ENCODE measurements around the gene ANKDD1A.

Gene ANKDD1A

GRCh38 chr15:64930019-64930652 lies 18.4 kb downstream of the ANKDD1A start:
- no peaks in the 10 kb centered on the region for H3K9me3 ChIP-seq (ENCODE audit: severe bottlenecking)
- no peaks in the 10 kb centered on the region for H3K36me3 ChIP-seq
- no peaks in the 10 kb centered on the region for H3K27me3 ChIP-seq (ENCODE audit: insufficient read depth, low read depth, severe bottlenecking)
- no peak overlapping the region for H3K4me3 ChIP-seq (ENCODE audit: low read depth, low read length)
- no peak for DNase-seq
- no peak overlapping the region for H3K27ac ChIP-seq
- TF ChIP-seq, protein P1, sequence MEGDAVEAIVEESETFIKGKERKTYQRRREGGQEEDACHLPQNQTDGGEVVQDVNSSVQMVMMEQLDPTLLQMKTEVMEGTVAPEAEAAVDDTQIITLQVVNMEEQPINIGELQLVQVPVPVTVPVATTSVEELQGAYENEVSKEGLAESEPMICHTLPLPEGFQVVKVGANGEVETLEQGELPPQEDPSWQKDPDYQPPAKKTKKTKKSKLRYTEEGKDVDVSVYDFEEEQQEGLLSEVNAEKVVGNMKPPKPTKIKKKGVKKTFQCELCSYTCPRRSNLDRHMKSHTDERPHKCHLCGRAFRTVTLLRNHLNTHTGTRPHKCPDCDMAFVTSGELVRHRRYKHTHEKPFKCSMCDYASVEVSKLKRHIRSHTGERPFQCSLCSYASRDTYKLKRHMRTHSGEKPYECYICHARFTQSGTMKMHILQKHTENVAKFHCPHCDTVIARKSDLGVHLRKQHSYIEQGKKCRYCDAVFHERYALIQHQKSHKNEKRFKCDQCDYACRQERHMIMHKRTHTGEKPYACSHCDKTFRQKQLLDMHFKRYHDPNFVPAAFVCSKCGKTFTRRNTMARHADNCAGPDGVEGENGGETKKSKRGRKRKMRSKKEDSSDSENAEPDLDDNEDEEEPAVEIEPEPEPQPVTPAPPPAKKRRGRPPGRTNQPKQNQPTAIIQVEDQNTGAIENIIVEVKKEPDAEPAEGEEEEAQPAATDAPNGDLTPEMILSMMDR (IDR thresholded peaks at IDR 0.05; ENCODE audit: low read depth, low read length) = no peak

DNA sequence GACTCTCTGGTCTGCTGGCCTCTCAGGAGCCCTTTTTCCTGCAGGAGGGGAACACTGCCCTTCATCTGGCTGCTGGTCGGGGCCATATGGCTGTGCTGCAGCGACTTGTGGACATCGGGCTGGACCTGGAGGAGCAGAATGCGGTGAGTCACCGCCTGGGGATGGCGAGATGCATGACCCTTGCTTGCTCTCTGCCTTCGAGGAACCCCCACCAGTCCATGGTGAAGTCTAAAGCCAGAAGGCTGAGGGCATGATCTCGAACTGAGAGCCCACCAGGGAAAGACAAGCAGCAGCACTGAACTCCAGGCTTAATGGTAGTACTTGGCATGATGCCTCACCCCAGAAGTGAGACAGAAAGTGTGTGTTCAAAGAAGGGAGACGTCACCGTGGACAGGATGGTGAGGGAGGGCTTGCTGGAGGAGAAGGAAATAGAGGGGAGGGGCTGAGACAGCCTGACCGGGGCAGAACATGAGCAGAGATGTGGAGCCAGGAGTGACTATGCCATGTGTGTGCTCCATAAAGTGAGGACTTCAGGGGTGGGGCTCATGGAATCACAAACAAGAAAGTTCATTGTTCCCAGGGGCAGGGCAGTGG lies 19.2 kb downstream of the ANKDD1A start:
- Histone ChIP-seq H3K27ac (no peak overlapping the region), H3K4me3 (ENCODE audit: low read depth, low read length) (no peak overlapping the region), H3K36me3 (no peaks in the 10 kb centered on the region), H3K9me3 (ENCODE audit: severe bottlenecking) (no peaks in the 10 kb centered on the region), H3K27me3 (ENCODE audit: insufficient read depth, low read depth, severe bottlenecking) (no peaks in the 10 kb centered on the region)
- DNase-seq = no peak
- TF ChIP-seq, protein P1 (IDR thresholded peaks at IDR 0.05; ENCODE audit: low read depth, low read length) = no peak

GRCh38 chr15:64931381-64931780 lies 19.7 kb downstream of the ANKDD1A start:
- H3K9me3 ChIP-seq (ENCODE audit: severe bottlenecking) = no peaks in the 10 kb centered on the region
- no peaks in the 10 kb centered on the region for H3K27me3 ChIP-seq (ENCODE audit: insufficient read depth, low read depth, severe bottlenecking)
- no peak overlapping the region for H3K27ac ChIP-seq
- DNase-seq = no peak
- H3K36me3 ChIP-seq = no peaks in the 10 kb centered on the region
- no peak overlapping the region for H3K4me3 ChIP-seq (ENCODE audit: low read depth, low read length)
- TF ChIP-seq, protein P1 (IDR thresholded peaks at IDR 0.05; ENCODE audit: low read depth, low read length) = no peak

GRCh38 chr15:64934023-64934422 lies 22.3 kb downstream of the ANKDD1A start:
- Histone ChIP-seq H3K4me3 (ENCODE audit: low read depth, low read length) (no peak overlapping the region), H3K36me3 (no peaks in the 10 kb centered on the region), H3K27me3 (ENCODE audit: insufficient read depth, low read depth, severe bottlenecking) (no peaks in the 10 kb centered on the region), H3K27ac (no peak overlapping the region), H3K9me3 (ENCODE audit: severe bottlenecking) (no peaks in the 10 kb centered on the region)
- TF ChIP-seq, protein P1 (IDR thresholded peaks at IDR 0.05; ENCODE audit: low read depth, low read length) = no peak
- no peak for DNase-seq

GRCh38 chr15:64938192-64938591 lies 26.5 kb downstream of the ANKDD1A start:
- Histone ChIP-seq H3K36me3 (no peaks in the 10 kb centered on the region), H3K27ac (no peak overlapping the region), H3K4me3 (ENCODE audit: low read depth, low read length) (no peak overlapping the region), H3K9me3 (ENCODE audit: severe bottlenecking) (no peaks in the 10 kb centered on the region), H3K27me3 (ENCODE audit: insufficient read depth, low read depth, severe bottlenecking) (no peaks in the 10 kb centered on the region)
- TF ChIP-seq, protein P1 (IDR thresholded peaks at IDR 0.05; ENCODE audit: low read depth, low read length) = no peak
- DNase-seq = no peak

GRCh38 chr15:64942356-64942755 lies 30.7 kb downstream of the ANKDD1A start:
- H3K27me3 ChIP-seq (ENCODE audit: insufficient read depth, low read depth, severe bottlenecking) = no peaks in the 10 kb centered on the region
- TF ChIP-seq, protein P1 (IDR thresholded peaks at IDR 0.05; ENCODE audit: low read depth, low read length) = no peak
- no peaks in the 10 kb centered on the region for H3K9me3 ChIP-seq (ENCODE audit: severe bottlenecking)
- no peak overlapping the region for H3K4me3 ChIP-seq (ENCODE audit: low read depth, low read length)
- H3K36me3 ChIP-seq = no peaks in the 10 kb centered on the region
- DNase-seq = no peak
- H3K27ac ChIP-seq = no peak overlapping the region
